Right renal pelvis (tissue), 4 donors: ENCODE data around the gene PRR5. TPM values are rescaled to one million over a fixed set of nuclear protein-coding genes. Genes with fewer than 3 reads are reported as not detected.
"Not testable (repeated sequence)": the region's sequence is repeated elsewhere in the genome, so short reads cannot be mapped to it uniquely, and the experiment has no call there.

Experiments used
- DNase-seq, 4 donors: peaks; one replicate each; pipeline ENCODE4 v3.0.0-alpha.2; 2013; ENCODE audit warnings: low read depth in 4 of 4, low spot score in 3 of 4, missing footprints in 1 of 4
- polyA plus RNA-seq, 4 donors: library from polyadenylated mRNA; unstranded; fragments of 120-200 nt; gene quantifications; one replicate each; pipeline ENCODE4 v1.2.1, GENCODE V29; 2013; ENCODE audit not compliant: insufficient read length in 4 of 4

The PRR5 gene
- polyA plus RNA-seq, 4 donors: 24.7 to 32.3 (median 29.9) TPM

DNA sequence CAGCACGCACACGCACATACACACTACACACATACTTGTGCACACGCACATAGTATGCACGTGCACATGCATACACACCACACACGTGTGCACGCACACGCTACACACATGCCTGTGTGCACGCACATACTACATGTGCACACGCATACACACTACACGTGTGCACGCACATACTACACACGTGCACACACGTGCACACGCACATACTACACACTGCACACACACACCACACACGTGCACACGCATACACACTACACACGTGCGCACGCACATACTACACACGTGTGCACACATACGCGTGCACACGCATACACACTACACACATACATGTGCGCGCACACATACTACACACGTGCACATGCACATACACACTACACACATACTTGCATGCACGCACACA is 30.7 kb downstream of the PRR5 start:
- DNase-seq: no peak

DNA sequence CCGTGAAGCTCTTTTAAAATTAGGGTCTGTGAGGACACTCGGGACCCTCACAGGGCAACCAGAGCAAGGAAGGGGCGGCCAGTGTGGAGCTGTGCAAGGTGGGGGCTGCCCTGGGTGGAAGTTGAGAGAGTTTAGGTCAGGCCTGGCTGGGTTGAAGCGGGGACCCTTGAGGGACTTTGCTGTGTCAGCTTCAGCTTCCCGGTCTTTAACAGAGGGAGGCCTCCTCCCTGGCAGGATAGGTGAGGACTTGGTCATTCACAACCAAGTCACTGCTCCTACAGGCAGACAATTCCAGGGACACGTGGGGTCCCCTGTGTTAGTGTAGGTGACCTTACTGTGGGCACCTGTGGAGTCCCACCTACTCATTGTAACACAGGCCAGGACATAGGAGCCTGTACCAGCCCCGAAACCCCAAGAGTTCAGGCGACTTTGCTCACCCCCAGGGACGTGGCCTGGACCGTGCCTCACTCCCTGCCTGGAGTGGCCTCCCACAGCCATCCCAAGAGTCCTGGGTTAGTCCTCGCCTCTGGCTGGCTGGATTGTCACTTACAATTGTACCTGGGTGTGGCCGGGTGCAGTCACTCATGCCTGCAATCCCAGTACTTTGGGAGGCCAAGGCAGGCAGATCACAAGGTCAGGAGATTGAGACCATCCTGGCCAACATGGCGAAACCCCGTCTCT is 31.6 kb downstream of the PRR5 start:
- no peak for DNase-seq

DNA sequence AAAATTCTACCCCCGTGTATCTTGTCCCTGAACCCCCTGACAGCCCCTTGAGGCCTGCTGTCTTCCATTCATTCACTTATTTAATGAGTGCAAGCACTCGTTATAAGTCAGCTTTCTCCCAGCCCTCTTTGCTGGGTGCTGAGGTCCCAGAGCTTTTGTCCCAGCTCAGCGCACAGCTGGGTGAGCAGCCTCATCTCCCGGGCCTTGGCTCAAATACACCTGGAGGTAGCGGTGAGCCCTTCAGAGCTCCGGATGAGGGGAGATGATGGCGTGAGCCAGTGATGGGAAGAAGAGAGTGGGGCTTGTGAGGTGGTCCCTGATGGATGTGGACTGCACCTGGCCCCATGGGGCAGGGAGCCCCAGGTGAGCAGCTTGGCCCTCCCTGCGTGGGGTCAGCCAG is 32.3 kb downstream of the PRR5 start:
- no peak for DNase-seq

DNA sequence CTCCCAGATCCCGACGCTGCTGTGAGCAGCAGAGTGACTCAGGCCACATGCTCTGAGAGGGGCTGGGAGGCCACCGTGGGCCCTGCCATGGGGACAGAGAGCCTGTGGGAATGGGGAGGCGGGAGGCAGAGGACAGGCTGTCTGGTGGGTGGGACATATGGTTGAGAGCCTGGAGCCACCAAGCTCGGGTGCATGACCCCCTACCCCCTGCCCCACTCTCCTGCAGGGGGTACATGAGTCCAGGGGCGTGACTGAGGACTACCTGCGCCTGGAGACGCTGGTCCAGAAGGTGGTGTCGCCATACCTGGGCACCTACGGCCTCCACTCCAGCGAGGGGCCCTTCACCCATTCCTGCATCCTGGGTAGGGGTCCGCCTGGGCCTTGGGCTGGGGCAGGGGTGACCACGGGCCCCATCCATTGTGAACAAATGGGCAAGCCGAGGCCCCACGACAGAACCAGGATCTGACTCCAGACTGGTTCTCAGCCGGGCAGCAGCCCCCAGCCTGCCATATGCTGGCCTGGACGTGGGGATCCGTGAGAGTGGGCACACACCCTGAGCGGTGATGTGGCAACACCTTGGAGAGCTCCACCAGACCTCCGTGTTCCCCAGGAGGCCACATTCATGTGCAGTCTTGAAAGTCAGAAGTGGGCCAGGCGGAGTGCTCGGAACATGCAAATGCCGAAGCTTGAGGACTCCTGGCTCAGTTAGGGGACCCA is 33.0 kb downstream of the PRR5 start:
- DNase-seq: no peak

DNA sequence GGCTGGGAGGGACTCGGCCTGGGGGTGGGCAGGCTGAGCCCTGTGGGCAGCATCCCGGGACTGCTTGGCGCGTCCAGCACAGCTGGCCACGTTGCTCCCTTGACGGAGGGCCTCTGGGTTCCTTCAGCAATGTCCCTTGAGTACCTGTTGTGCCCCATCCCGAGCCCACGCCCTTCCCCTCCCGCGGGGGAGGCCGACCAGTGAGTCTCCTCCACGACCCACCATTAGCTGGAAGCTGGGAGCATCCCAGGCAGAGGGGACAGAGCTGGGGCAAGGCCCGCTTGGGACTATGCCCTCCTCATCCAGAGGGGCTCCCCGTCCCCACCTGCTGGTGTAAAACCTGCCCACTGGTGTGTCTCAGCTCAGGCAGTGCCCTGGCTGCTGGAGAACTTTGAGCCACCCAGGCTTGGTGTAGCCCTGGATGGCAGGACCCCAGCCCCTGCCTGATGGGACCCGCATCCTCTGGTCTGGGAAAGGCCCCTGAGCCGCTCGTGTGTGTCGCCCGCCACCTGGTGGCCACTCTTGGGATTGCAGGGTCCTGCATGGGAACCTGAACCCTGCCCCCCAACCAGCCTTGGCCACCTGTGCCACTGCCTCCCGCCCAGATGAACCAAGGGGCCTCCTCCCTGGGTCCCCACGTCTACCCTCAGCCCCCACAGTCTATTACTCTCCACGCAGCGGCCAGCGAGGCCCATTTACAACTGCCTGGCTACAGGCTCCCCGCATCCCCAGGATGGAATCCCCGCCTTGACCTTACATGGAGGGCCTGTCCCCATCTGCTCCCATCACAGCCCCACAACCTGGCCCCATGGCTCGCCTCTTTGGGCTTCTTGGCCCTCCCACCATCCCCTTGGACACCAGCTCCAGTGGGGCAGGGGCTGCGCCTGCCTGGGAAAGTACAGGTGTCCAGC is 33.8 kb downstream of the PRR5 start:
- no peak for DNase-seq

DNA sequence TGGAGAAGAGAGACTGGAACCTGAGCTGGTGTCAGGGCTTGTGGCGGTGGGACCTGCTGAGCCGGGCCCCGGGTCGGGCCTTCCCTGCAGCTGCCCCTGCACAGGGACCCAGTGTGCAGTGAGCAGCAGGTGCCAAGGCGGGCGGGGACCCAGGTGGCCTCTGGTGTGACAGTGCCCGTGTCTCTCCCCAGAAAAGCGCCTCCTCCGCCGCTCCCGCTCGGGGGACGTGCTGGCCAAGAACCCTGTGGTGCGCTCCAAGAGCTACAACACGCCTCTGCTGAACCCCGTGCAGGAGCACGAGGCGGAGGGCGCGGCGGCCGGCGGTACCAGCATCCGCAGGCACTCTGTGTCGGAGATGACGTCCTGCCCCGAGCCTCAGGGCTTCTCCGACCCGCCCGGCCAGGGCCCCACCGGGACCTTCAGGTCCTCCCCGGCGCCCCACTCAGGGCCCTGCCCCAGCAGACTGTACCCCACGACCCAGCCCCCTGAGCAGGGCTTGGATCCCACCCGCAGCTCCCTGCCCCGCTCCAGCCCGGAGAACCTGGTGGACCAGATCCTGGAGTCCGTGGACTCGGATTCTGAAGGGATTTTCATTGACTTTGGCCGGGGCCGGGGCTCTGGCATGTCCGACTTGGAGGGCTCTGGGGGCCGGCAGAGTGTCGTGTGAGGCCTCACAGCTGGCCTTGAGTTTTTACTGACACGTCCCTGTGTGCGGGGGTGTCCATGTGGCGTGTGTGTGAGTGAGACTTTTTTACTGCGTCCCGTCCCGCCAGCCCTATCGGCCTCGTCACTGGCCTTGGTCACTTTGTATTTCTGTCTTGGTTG is 34.8 kb downstream of the PRR5 start:
- DNase-seq: no peak

DNA sequence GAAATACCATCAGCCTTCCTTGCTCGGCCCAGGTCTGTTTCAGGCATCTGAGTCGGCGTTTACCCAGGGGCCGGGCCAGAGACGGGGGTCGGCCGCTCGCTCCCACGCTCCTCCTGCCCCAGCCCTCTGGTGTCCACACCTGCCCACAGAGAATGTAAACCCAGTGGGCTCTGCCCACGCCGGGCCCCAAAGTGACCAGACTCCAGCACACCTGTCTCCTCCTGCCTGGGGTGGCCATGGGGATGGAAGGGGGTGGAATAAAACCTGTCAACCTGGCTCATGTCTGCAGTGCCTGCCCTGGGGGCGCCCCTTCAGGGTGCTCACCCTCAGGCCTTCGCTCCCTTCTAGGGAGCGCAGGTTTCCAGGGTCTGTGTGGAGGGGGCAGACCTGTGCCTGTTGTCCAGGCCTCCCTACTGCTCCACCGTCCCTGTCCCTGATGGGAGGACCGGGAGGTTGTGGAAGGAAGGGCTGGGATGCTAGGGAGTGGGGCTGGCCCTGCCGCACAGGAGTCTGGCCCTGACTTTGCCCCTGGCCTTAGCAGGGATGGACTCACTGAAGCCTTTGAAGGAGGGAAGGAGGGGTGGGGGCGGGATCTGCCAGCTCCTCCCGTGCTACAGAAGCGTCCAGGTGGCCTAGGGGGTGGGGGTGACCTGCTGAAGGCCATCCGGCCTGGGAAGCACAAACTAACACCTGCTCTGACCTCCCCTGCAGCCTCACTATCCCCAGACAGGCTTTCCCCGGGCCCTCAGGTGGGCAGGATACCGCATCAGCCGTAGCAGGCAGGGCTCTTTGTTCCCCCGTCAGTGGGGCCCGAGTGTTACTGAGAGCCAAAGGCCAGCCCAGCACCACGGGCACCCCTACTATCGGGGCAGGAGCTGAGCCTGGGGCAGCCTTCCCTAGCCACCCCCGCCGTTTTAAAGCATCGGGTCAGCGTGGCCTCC is 35.7 kb downstream of the PRR5 start:
- DNase-seq: no peak

DNA sequence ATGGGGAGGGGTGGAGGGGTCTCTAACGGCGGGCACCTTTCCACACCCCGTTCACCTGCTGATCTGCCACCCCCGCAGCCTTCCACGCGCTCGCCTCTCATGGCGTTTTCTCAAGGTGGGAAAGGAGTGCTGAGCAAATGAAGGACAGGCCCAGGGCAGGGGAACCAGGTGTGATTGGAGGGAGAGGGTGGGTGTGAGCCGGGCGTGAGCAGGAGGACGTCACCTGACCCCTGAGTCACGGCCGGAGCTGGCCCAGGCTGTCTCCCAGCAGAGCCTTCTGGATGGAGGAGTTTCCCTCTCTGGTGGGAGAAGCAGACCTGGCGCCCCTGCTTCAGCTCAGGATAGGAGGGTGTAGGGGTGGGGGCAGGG is 36.3 kb downstream of the PRR5 start:
- no peak for DNase-seq

DNA sequence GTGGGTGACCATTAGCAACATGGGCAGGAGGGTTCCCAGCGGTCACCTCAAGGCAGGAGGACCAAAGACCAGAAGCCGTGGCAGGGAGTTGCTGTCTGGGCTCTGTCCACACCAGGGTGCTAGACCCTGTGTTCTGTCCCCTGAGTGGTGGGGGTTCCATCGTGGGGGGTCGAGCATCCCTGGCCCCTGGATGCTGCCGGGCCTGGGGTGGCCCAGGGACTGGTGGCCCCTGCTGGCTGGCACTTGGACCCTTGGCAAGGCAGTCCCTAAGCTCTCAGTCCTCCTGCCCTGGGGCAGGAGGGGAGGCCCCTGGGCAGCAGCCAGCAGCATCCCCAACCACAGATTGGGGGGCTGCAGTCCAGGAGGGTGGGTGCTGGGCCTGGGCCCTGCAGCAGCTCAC is 37.0 kb downstream of the PRR5 start:
- DNase-seq: no peak

DNA sequence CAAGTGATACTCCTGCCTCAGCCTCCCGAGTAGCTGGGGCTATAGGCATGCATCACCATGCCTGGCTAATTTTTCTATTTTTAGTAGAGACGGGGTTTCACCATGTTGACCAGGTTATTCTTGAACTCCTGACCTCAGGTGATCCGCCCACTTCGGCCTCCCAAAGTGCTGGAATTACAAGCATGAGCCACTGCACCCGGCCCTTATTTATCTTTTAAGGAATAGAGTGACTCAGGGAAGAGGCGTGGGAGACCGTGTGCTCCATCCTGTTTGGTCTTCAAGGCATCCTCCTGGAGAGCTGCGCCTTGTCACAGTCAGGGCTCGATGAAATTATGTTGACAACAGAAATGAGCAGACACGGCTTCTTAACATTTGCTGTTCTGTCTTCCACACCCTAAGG is 37.7 kb downstream of the PRR5 start:
- not testable (repeated sequence) for DNase-seq

DNA sequence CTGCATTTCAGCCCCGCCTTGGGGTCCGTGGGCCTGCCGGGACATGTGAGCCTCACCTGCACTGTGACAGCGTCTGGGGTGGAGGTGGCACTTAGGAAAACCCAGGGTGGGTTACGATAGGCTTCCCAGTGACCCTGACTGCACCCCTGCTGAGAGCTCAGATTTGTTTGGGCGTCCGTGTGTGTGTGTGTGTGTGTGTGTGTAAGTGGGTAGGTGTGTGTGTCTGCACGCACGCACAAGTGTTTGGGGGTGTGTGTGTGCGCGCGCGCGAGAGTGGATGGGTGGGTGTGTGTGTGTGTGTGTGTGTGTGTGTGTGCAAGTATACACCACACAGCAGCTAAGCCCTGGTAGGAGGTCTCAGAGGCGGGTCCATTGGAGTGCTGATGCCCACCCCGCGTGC is 38.3 kb downstream of the PRR5 start:
- DNase-seq: no peak

DNA sequence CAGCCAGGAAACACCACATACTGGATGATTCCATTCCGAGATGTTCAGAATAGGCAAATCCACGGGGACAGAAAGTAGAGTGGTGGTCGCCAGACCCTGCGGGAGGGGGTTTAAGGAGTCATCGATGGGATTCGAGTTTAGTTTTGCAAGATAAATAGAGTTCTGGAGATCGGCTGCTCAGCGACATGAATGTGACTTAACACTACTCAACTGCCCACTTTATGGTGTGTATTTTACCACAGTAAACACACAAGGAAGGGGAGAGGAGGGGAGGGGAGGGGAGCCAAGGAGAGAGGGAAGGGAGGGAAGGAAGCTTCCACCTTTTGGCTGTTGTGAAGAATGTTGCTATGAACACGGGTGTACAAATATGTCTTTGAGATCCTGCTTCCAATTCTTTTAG is 39.9 kb downstream of the PRR5 start:
- no peak for DNase-seq

DNA sequence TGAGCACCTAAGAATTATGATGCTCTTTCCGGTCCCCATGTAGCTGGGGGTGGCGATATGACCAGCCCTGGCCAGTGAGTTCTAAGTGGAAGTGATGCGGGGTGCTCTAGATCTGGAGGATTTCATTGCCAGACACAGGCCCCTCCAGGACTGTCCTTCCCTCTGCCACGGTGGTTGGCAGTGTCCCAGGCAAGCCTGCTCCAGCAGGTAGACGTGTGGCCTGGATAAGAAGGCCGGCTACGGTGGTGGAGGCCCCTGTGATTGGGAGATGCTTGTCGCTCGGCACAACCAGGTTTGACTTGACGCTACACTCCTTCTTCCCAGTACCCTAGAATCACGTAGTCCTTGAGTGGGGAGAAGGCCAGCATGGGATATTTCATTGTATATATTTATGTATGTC is 41.2 kb downstream of the PRR5 start:
- DNase-seq: no peak

DNA sequence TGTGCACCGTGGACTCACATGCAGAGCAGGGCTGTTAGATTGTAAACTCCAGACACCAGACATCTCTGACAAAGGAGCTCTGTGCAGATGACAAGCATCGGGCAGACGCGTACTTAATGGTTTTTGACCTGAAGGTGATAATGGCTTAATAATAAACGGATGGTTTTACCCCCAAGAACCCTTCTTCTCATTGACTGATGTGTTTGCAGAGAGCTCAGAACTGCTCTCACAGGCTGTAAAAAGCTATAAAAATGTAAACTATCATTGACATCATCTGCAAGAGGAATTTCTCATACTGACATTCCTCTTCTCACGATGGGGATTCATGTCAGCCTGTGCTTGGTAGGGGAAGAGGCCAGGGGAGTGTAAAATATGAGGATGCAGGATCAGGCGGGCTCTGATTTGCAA is 41.8 kb downstream of the PRR5 start:
- DNase-seq: no peak

DNA sequence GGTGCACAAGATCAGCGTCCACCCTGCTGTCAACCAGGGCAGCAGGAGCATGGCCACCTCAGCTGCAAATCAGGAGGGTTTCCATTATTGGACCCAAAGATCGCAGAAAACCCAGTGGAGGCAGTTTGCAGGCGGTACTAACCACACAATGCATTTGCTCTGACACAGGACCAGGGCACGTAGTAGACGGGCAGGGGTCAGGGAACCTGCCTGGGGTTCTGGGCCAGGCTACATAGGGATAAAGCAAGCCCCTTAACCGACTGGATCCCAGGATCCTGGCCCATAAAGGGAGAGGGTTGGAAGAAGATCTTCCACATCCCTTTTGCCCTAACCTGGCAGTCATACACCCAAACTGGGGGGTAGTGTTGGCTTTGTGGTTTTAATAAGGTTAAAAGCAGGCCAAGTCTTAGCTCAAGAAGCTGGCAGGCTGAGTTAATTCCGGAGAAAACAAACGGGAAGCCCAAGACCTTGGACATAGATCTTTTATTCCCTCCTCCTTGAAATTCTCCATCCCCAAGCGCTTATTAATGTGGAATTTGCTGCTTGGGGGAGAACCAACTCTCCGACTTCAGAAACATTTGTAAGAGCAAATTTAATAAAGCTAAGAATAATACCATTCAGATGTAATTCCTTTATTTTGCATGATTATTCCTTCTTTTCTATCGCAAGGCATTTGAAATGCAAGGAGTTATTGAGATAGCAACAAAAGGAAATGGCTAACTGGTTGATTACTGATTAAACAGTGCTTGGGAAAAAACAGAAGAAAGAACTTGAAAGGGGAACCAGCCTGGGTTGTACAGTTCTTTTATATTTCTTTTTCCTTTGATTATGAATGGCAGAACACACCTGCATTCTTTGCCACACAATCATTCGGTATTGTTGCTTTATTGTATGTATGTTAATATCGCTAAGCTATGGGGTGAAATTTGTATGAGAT is 44.1 kb downstream of the PRR5 start:
- DNase-seq: no peak

DNA sequence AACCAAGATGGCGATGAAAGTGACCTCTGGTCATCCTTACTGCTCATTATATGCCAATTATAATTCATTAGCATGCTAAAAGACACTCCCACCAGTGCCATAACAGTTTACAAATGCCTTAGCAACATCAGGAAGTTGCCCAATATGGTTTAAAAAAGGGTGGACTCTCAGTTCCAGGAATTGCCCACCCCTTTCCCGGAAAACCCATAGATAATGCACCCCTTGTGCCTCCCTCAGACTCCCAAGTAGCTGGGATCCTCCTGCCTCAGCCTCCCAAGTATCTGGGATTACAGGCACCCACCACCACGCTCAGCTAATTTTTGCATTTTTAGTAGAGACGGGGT is 45.8 kb downstream of the PRR5 start:
- not testable (repeated sequence) for DNase-seq

DNA sequence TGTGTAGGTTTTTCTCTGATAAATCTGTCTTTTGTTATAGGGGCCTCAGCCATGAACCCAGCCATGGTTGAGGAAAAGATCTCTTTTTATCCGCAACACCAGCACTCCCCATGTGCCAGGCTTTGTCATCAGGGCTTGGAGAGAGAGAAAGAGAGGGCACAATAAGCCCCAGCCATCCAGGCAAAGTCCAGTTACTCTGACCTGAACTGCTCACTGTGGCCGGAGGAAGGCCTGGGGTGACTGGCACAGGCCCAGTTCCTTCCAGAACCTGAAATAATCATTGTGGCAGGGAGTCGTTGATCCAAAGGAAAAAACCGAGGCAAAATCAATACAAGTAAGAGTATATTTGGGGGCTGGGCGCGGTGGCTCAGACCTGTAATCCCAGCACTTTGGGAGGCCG is 46.5 kb downstream of the PRR5 start:
- no peak for DNase-seq

DNA sequence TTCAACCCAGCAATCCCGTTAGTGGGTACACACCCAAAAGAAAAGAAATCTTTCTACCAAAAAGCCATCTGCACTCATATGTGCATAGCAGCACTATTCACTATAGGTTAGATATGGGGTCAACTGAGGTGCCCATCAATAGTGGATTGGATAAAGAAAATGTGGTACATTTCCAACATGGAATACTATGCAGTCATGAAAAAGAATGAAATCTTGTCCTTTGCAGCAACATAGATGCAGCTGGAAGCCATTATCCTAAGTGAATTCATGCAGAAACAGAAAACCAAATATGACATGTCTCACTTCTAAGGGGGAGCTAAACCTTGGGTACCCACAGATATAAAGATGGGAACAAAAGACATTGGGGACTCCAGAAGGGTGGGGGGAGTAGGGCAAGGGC is 48.5 kb downstream of the PRR5 start:
- DNase-seq: no peak
